Stimulated activated CD4-positive, alpha-beta T cell treated with anti-CD3 and anti-CD28 coated beads, Interleukin-15, amount 100 ng/mL, for 24 hours (primary cell): ENCODE data around the gene NTM.

ENCODE experiments used
- DNase-seq: peaks from one replicate; pipeline ENCODE4 v3.0.0-alpha.2; 2020

The NTM gene

GRCh38 chr11:131951121-131951520 is 580.7 kb downstream of the NTM start:
- DNase-seq, result no peak

- DNase-seq, result no peak
Observed at GRCh38 chr11:131954146-131954545, 583.7 kb downstream of the NTM start.

- DNase-seq, result no peak
Observed at GRCh38 chr11:131955904-131956303, 585.5 kb downstream of the NTM start.

DNA sequence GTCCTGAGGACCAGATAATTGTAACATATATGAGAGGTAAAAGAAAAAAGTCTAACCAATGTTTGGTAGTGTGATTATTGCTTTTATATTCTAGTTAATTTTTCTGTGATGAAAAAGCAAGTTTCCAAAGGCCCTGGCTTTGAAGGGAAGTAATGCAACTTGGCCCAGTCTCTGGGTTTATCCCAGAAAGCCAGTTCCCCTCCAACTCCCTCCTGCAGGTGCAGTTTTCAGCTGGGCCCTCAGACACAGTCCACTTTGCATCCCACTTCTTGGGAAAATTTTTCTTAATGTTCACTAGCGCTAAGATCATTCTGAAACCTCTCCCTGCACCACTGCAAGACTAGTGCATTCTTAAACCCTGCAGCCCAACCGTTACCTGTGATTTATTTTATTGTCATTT is 586.8 kb downstream of the NTM start:
- DNase-seq, result no peak

GRCh38 chr11:131957875-131958274 is 587.5 kb downstream of the NTM start:
- DNase-seq, result no peak

GRCh38 chr11:131962818-131963217 is 592.4 kb downstream of the NTM start:
- no peak for DNase-seq

GRCh38 chr11:131964698-131965483 is 594.5 kb downstream of the NTM start:
- no peak for DNase-seq

DNA sequence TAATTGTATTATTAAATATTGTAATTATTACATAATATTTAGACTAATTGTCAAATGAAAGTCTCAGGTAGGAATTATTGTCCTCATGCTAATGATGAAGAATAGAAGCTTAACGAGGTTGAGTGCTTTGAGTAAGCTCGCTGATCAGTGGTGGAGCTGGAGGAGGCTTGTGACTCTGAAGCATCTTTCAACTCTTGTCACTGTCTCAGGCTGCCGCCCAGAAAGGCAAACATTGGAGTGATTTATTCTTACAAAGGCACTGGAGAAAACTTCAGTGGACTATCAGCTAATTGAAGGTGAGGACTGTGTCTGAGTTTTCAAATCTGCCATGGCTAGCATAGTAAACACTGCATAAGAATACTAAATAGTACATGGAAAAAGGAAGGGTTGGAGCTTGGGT is 595.1 kb downstream of the NTM start:
- DNase-seq, result no peak

DNA sequence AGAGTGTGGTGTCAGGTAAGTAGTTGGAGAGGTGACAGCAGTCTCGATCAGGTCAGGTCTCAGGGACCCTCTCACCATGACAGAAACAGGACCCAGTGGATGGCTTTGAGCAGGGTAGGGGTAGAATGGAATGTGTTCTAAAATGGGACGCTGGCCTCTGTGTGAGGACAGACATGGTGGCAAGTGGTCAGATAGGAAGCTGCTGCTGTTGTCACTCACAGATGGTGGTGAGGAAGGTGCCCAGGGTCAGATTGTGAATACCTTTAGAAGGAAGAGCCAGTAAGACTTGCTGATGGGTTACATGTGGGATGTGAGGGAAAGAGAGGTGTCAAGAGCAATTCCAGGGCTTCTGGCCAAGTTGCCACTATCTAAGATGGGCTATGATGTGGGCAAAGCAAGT is 596.3 kb downstream of the NTM start:
- DNase-seq, result no peak

DNA sequence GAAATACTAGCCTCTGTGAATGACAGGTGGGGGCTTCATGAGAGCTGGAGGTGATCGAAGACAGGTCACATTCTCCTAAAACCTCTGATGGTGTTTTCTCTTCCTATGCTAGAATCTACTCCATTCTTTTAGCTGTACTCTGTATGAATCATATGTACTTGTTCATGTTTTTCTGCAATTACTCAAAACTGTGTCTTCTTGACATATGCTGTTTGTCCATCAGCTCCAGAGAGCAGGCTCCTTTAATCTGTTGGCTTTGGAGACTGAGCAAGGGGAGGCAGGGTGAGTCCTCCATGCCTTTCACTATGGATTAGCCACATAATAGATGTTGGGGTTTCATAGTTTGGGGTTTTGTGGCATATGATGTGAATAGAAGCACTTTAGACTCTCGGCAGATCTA is 598.8 kb downstream of the NTM start:
- no peak for DNase-seq

DNA sequence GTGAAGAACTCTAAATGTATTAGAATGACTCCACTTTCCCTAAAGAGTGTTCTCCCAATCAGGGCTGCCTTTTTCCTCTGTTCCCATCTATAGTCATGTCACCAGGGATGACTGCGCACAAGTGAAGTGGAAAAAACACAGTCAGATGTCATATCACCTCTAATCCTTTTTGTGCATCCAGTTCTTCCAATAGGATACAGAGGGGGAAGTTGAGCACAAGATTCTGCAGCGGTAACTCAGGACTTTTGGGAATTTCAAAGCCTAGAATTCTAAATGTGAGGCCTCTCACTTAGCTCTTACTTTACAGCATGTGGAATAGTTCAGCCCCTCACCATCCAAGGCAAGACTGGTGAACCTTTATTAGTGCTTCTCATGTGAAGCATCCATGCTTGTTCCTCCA is 602.6 kb downstream of the NTM start:
- DNase-seq, result no peak

DNA sequence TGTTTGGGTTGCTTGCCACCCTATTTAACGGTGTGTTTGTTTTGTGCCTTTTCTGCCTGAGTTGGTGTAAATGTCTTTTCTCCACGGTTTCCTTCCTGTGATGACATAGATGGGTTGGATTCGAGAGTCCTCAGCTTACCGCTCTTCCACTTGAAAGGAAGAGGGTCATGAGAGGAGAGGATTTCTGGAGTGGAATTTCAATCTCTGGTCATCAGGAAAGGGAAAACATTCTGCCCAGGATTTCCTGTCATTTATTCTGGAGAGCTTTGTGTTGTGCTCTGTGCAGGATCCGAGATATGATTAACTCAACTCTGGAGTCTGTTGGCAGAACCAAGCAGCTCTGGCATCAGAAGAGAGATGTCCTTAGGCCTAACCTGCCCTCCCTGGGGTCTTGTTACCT is 605.2 kb downstream of the NTM start:
- DNase-seq, result no peak

DNA sequence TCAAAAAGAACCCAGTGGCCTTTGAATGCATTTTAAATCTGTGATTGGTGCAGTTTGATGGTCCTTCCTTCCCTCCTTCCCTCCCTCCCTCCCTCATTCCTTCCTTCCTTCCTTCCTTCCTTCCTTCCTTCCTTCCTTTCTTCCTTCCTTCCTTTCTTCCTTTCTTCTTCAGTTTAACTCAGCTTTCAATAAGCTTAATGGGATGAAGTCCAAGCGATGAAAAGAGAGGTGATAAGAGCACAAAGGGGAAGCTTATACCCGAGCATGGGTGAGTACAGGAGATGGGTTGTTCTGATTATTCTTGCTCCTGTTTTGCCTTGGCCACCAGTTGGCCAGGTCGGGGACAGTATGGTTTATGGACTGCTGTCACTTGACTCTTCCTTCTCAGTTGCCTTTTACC is 605.6 kb downstream of the NTM start:
- DNase-seq, result no peak

GRCh38 chr11:131977231-131977630 is 606.8 kb downstream of the NTM start:
- no peak for DNase-seq

GRCh38 chr11:131977854-131978253 is 607.4 kb downstream of the NTM start:
- DNase-seq, result no peak

- no peak for DNase-seq
Observed at GRCh38 chr11:131978351-131978750, 607.9 kb downstream of the NTM start.

DNA sequence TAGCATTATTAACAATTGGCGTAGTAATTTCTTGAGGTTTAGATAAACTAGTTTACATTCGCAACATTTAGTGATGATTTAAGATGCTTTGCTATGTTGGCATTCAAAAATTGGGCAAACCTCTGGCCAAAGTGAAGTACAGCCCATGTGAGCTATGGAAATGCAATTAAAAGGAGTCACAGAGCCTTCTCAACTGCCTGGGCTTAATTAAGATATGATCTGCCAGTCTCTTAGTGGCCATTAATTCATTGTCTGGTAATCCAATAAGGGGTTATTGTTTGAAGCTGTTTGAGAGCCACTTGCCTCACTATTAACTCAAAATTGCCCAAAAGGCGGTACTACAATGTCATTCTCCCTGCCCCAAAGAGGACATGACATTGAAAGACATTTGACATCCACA is 608.9 kb downstream of the NTM start:
- no peak for DNase-seq

- DNase-seq, result no peak
Observed at GRCh38 chr11:131980199-131980598, 609.8 kb downstream of the NTM start.

- no peak for DNase-seq
Observed at GRCh38 chr11:131980888-131981668, 610.7 kb downstream of the NTM start.

DNA sequence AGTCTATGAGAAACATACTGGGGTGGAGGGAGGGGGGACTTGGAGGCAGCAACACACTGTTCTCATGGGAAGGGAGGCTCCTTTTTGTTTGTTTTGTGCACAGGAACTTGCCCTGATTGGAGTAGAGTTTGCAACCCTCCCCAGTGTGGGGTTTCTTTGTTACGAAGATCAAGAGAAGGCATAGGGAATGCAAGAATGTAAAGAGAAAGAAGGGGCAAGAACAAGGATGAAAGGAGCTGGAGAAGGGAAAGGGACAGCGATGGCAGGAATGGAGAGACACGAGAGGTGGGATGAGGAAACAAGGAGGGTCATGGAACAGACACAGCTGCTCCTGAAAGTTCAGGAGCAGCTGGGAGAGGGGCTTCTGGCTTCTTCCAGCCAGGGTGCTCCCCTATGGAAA is 611.7 kb downstream of the NTM start:
- DNase-seq, result no peak

- DNase-seq, result no peak
Observed at GRCh38 chr11:131985846-131986301, 615.5 kb downstream of the NTM start.

DNA sequence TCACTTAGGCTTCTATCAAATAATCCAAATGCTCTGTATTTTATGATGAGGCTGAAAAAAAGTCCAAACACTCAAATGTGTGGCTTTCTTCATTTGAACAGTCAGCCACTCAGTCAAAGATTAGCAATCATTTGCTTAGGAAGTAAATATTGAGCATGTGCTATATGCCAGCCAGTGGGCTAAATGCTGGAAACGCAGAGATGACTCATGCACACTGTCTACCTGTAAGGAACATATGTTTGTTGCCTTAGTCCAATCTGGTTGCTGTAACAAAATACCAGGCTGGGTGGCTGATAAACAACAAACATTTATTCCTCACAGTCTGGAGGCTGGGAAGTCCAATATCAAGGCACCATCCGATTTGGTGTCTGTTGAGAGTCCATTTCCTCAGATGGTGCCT is 617.3 kb downstream of the NTM start:
- no peak for DNase-seq

DNA sequence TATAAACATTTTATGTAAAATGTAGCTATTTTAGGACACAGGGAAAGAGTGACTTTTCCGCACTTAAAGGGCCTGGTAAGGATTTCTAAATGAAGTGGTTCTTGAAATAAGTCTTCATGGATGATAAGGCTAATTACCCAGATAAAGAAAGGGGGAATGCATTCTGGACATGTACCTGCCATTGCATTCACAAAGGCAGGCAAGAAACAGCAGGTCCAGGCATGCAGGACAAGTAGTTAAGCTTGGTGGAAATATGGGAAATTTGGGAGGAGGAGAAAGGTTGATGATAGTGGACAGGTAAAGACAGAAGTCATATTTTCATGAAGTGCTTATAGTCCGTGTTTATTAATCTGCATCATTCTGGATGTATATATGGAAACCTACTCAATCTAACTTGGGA is 621.2 kb downstream of the NTM start:
- DNase-seq, result no peak

GRCh38 chr11:131993246-131993645 is 622.8 kb downstream of the NTM start:
- no peak for DNase-seq
